RWPE1 (cell line): ENCODE data around the gene PBOV1.

Experiments used
- CTCF ChIA-PET: fragments of 350-600 bp; sonication (Branson Sonifier 250); formaldehyde crosslinking; extraction: SDS; loops from one replicate; lab custom pipeline; 2021; lab: Yijun Ruan, JAX
- POLR2A ChIA-PET: fragments of 400-600 bp; formaldehyde crosslinking; extraction: SDS; loops from one replicate; lab custom pipeline; 2020; ENCODE audit warnings: antibody characterized with exemption; ENCODE audit not compliant: low non-redundant PET; lab: Yijun Ruan, JAX
- DNase-seq: peaks from one replicate; pipeline ENCODE4 v3.0.0; 2012; ENCODE audit warnings: low spot score
- H3K27ac ChIP-seq: fragments of 450-650 bp; 2 replicates; pipeline ENCODE4 v1.5.1; 2017
- CTCF ChIP-seq: fragments of 450-650 bp; conservative IDR thresholded peaks from 2 replicates; pipeline ENCODE4 v1.5.1; 2017; ENCODE audit warnings: low read depth, mild to moderate bottlenecking

Gene PBOV1

GRCh38 chr6:138183790-138184134 lies 34.5 kb downstream of the PBOV1 start:
- TF ChIP-seq CTCF: no peak
- ChIA-PET POLR2A (no interaction called here), CTCF (interaction anchor here (0.6 kb wide), 1 partner anchor 245 kb away, joined by 3 read pairs; no protein-coding TSS in a partner anchor)
- H3K27ac ChIP-seq: no peak overlapping the region
- DNase-seq: no peak

- CTCF ChIA-PET: interaction anchor here (0.6 kb wide), 1 partner anchor 246 kb away, joined by 3 read pairs; no protein-coding TSS in a partner anchor
- DNase-seq: no peak
- no peak for TF ChIP-seq CTCF
- no peak overlapping the region for H3K27ac ChIP-seq
- POLR2A ChIA-PET: no interaction called here
Observed at GRCh38 chr6:138182939-138183789, 35.1 kb downstream of the PBOV1 start.

- ChIA-PET POLR2A (no interaction called here), CTCF (interaction anchor here (0.6 kb wide), 2 partner anchors 29 to 61 kb away, joined by 3 read pairs; no protein-coding TSS in a partner anchor)
- no peak for TF ChIP-seq CTCF
- DNase-seq: no peak
- no peak overlapping the region for H3K27ac ChIP-seq
Observed at GRCh38 chr6:138176652-138177232, 41.5 kb downstream of the PBOV1 start.

- no peak for DNase-seq
- TF ChIP-seq CTCF: no peak
- H3K27ac ChIP-seq: no peak overlapping the region
- ChIA-PET POLR2A (no interaction called here), CTCF (no interaction called here)
Observed at GRCh38 chr6:138175596-138175995, 42.7 kb downstream of the PBOV1 start.
